NT2/D1 (cell line): ENCODE measurements around the gene TMC8.

Source experiments
- SUZ12 ChIP-seq: IDR thresholded peaks from 2 replicates; pipeline ENCODE4 v1.6.1; 2011; ENCODE audit not compliant: insufficient read length, insufficient read depth; ENCODE audit errors: extremely low read depth
- YY1 ChIP-seq: IDR thresholded peaks from 2 replicates; pipeline ENCODE4 v1.6.1; 2011; ENCODE audit not compliant: insufficient read length, insufficient read depth
- ZNF274 ChIP-seq: IDR thresholded peaks from 2 replicates; pipeline ENCODE4 v1.6.1; 2011; ENCODE audit warnings: mild to moderate bottlenecking, low read depth, low read length

GRCh38 chr17:78096093-78096492, 34.5 kb upstream of the TMC8 start:
- TF ChIP-seq ZNF274 (no peak), YY1 (no peak), SUZ12 (no peak)
